HCT116 (cell line): ENCODE results near the gene PRPS1.

Source experiments
- CEBPB ChIP-seq: IDR thresholded peaks from 2 replicates; pipeline ENCODE4 v1.6.1; 2012; ENCODE audit warnings: low read depth
- CTCF ChIP-seq, 3 experiments: fragments of 200-600 bp in 1 of 3; sonication (generic) in 1 of 3; IDR thresholded peaks in 2 of 3; conservative IDR thresholded peaks in 1 of 3; 2 replicates each; pipeline ENCODE4 v1.5.1; 2012 to 2017; ENCODE audit warnings: low read depth in 2 of 3, low read length in 2 of 3, antibody characterized with exemption in 1 of 3, borderline replicate concordance in 1 of 3, control low read depth in 1 of 3, mild to moderate bottlenecking in 1 of 3, mixed read lengths in 1 of 3, mixed run types in 1 of 3, moderate library complexity in 1 of 3; ENCODE audit not compliant: insufficient read depth in 1 of 3
- EGR1 ChIP-seq: IDR thresholded peaks from 2 replicates; pipeline ENCODE4 v1.6.1; 2012; ENCODE audit warnings: low read depth
- EZH2 ChIP-seq: fragments of 200-600 bp; sonication (generic); IDR thresholded peaks from 2 replicates; pipeline ENCODE4 v1.6.1; 2017; ENCODE audit warnings: antibody characterized with exemption, mixed run types
- JUND ChIP-seq: IDR thresholded peaks from 2 replicates; pipeline ENCODE4 v1.6.1; 2012
- POLR2A ChIP-seq: IDR thresholded peaks from 2 replicates; pipeline ENCODE4 v1.7.0; 2011; ENCODE audit warnings: borderline replicate concordance; ENCODE audit not compliant: insufficient read depth, insufficient read length; ENCODE audit errors: extremely low read depth
- SIN3A ChIP-seq: IDR thresholded peaks from 2 replicates; pipeline ENCODE4 v1.6.1; 2012; ENCODE audit warnings: low read depth
- SRF ChIP-seq: IDR thresholded peaks from 2 replicates; pipeline ENCODE4 v1.6.1; 2012; ENCODE audit warnings: low read depth
- YY1 ChIP-seq: IDR thresholded peaks from 2 replicates; pipeline ENCODE4 v1.6.1; 2011; ENCODE audit warnings: low read length, low read depth, moderate library complexity, mild to moderate bottlenecking; ENCODE audit not compliant: insufficient replicate concordance; ENCODE audit errors: extremely low read depth
- ZFX ChIP-seq: fragments of 450-650 bp; IDR thresholded peaks from 2 replicates; pipeline ENCODE4 v1.6.1; 2017

DNA sequence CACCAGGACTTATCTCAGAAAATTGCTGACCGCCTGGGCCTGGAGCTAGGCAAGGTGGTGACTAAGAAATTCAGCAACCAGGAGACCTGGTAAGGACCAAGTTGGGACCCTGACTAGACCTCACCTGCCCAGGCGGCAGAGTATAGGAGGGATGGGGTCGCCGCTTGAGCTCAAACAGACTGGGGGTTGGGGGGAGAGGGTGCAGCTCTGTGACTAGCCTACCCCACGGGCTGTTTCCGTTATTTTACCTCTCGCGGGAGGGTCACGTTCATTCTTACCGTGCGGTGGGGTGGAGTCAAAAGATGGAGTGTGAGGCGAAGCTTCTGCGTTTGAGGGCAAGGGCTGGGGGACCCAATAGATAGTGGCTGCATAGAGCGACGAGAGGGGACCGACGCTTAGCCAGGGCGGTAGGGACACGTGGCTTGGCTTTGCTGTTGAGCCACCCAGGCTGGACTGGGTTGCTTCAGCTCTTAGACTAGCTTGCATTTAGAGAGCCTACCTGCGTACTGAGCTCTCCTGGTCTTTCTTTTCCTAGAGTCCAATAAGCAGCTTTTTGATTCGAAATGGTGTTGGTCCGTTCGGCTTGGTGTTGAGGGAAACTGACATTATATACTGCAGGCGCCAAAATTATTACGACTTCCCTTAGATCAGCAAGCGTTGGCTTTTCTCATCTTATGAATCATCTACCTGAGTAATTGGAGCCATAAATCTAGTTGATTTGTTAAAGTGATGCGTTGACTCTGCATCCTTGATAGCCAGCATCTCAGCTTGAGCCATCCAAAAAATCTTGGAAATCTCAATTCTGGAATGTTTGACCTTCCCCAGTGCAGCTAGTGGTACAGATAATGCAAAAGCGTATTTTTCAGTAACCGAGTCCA is 591 bp downstream of the PRPS1 start:
- no peak for TF ChIP-seq SRF
- TF ChIP-seq CTCF (IDR thresholded peaks at IDR 0.05 in 2 of 3, conservative IDR thresholded peaks at IDR 0.05 in 1 of 3; ENCODE audit: borderline replicate concordance in 1 of 3, insufficient read depth in 1 of 3, low read depth in 2 of 3, low read length in 2 of 3), result no peak
- TF ChIP-seq EZH2, result no peak
- no peak for TF ChIP-seq JUND
- TF ChIP-seq EGR1, result no peak
- peak; percentile 11; the same call in 1 of the 2 replicates for TF ChIP-seq SIN3A
- TF ChIP-seq YY1, result no peak
- no peak for TF ChIP-seq CEBPB
- peak; percentile 35; the same call in 1 of the 2 replicates for TF ChIP-seq ZFX
- no peak for TF ChIP-seq POLR2A
